ENCODE measurements around the gene KNOP1. TPM values are rescaled to one million over a fixed set of nuclear protein-coding genes. Genes with fewer than 3 reads are reported as not detected.

Gene KNOP1
- 6.0 and 8.8 TPM in 2 replicates for total RNA-seq

GRCh38 chr16:19717741-19718623, at the start of gene KNOP1, which contains the start of gene IQCK:
Gene KNOP1 (minus strand): TSS chr16:19718227. CDS start chr16:19715035, 3,192 bp downstream.
Gene IQCK (plus strand): TSS chr16:19718271. CDS start chr16:19718307, 36 bp downstream.

Other genes with a start within 250 kb of the KNOP1 start
- gene GDE1, start 196.1 kb downstream of the KNOP1 start, total RNA-seq: 37.4 and 53.8 TPM in 2 replicates
- 2.3 and 5.2 TPM in 2 replicates for gene CCP110, start 194.3 kb downstream of the KNOP1 start, total RNA-seq
- gene VPS35L, start 162.5 kb downstream of the KNOP1 start, total RNA-seq: 36.6 and 45.2 TPM in 2 replicates
- 9.6 and 15.6 TPM in 2 replicates for gene IQCK, start within 50 bp of the KNOP1 start, total RNA-seq
- gene GPRC5B, start 166.6 kb upstream of the KNOP1 start, total RNA-seq: 24.2 and 51.2 TPM in 2 replicates